ENCODE data around the gene XKRX. TPM values are rescaled to one million over a fixed set of nuclear protein-coding genes. Genes with fewer than 3 reads are reported as not detected.

Gene XKRX
- total and polyA plus RNA-seq, 12 donors, result 0.03 TPM; not detected in 11

- Histone ChIP-seq H3K4me3 (no peak overlapping the region), H3K36me3 (no peaks in the 10 kb centered on the region), H3K9me3 (peaks cover 0 to 10% (median 0%) of the 10 kb centered on the region in 11 donors), H3K4me1 (no peaks in the 10 kb centered on the region), H3K27me3 (peaks cover 0 to 5% (median 0%) of the 10 kb centered on the region in 7 donors), H3K27ac (no peak overlapping the region)
- no peak for TF ChIP-seq CTCF (IDR thresholded peaks at IDR 0.05)
- ATAC-seq (no peak), DNase-seq (no peak)
- intact Hi-C loops (cut with DNase I), result no loop called here
These were observed 23.1 kb downstream of the XKRX start for GRCh38 chrX:100905620-100906019.

- 43 to 94% methylated on average over 2 of the region's 2 CpGs for WGBS, 2 donors
- no peak for ATAC-seq
- no peak for TF ChIP-seq CTCF (IDR thresholded peaks at IDR 0.05)
These were observed 24.3 kb downstream of the XKRX start for GRCh38 chrX:100904433-100904832.

GRCh38 chrX:100895365-100896075 is 33.2 kb downstream of the XKRX start:
- intact Hi-C loops (cut with DNase I), result loop anchor here in 4 of 10 donors (5.0 to 10.0 kb wide), 3 partner anchors 309 to 392 kb away; no protein-coding TSS in a partner anchor
- DNase-seq (peak in 1 of 2 donors; percentile 2), ATAC-seq (peak in 1 of 8 donors; percentile 25)
- H3K4me3 ChIP-seq, result no peak overlapping the region
- 33 to 36% methylated on average over 5 of the region's 5 CpGs for WGBS, 2 donors
- no peaks in the 10 kb centered on the region for H3K9me3 ChIP-seq
- no peak overlapping the region for H3K27ac ChIP-seq
- peak in 8 of 9 donors; percentile 14 to 40 (median 28) for TF ChIP-seq CTCF (IDR thresholded peaks at IDR 0.05)
- H3K36me3 ChIP-seq, result no peaks in the 10 kb centered on the region
- H3K27me3 ChIP-seq, result peaks cover 0 to 14% (median 0%) of the 10 kb centered on the region in 7 donors
- no peaks in the 10 kb centered on the region for H3K4me1 ChIP-seq

More at GRCh38 chrX:100904433-100904832, 24.3 kb downstream of the XKRX start:
- H3K9me3 ChIP-seq, result peaks cover 0 to 10% (median 0%) of the 10 kb centered on the region in 11 donors
- H3K27me3 ChIP-seq, result no peaks in the 10 kb centered on the region
- no peaks in the 10 kb centered on the region for H3K4me1 ChIP-seq
- H3K36me3 ChIP-seq, result no peaks in the 10 kb centered on the region
- no peak overlapping the region for H3K4me3 ChIP-seq
- DNase-seq, result no peak
- intact Hi-C loops (cut with DNase I), result no loop called here
- no peak overlapping the region for H3K27ac ChIP-seq

GRCh38 chrX:100883654-100884053 is 45.1 kb downstream of the XKRX start:
- no peak for TF ChIP-seq CTCF (IDR thresholded peaks at IDR 0.05)
- WGBS, 2 donors, result 32% methylated on average over 4 of the region's 4 CpGs
- H3K4me3 ChIP-seq, result no peak overlapping the region
- intact Hi-C loops (cut with DNase I), result no loop called here
- no peaks in the 10 kb centered on the region for H3K36me3 ChIP-seq
- peaks cover 0 to 28% (median 0%) of the 10 kb centered on the region in 7 donors for H3K27me3 ChIP-seq
- no peak overlapping the region for H3K27ac ChIP-seq
- H3K9me3 ChIP-seq, result no peaks in the 10 kb centered on the region
- DNase-seq, result no peak
- no peaks in the 10 kb centered on the region for H3K4me1 ChIP-seq
- no peak for ATAC-seq

All from heart right ventricle (tissue), 16 donors.